Stimulated activated naive CD8-positive, alpha-beta T cell treated with anti-CD3 and anti-CD28 coated beads, Interleukin-15, amount 100 ng/mL, for 72 hours (primary cell): ENCODE measurements around the gene PFN3.

Source experiments
- ATAC-seq: fragments of 150-1000 bp; cut with Tn5 transposase; 2 replicates; pipeline ENCODE4 v1.10.0; 2021; ENCODE audit warnings: mild to moderate bottlenecking, moderate library complexity
- DNase-seq, 2 donors: peaks; one replicate each; pipeline ENCODE4 v3.0.0; 2021 to 2022
- H3K27ac Mint-ChIP-seq, 2 donors: one replicate each; pipeline ENCODE4 v1.8.0; 2022; ENCODE audit warnings: mild to moderate bottlenecking in 2 of 2, mixed read lengths in 2 of 2, moderate library complexity in 2 of 2
- H3K27me3 Mint-ChIP-seq: one replicate; pipeline ENCODE4 v1.8.0; 2022; ENCODE audit warnings: mixed read lengths
- H3K4me1 Mint-ChIP-seq: one replicate; pipeline ENCODE4 v1.8.0; 2022; ENCODE audit warnings: mild to moderate bottlenecking, mixed read lengths
- H3K4me3 Mint-ChIP-seq, 2 donors: one replicate each; pipeline ENCODE4 v1.8.0; 2022; ENCODE audit warnings: mild to moderate bottlenecking in 2 of 2, mixed read lengths in 2 of 2, moderate library complexity in 1 of 2
- H3K9me3 Mint-ChIP-seq, 2 donors: one replicate each; pipeline ENCODE4 v1.8.0; 2022; ENCODE audit warnings: mixed read lengths in 2 of 2

The PFN3 gene

GRCh38 chr5:177393206-177393765 is 7.2 kb downstream of the PFN3 start:
- no peak for DNase-seq
- no peak overlapping the region for H3K27ac Mint-ChIP-seq
- peaks cover 6% of the 10 kb centered on the region for H3K27me3 Mint-ChIP-seq
- peaks cover 33% of the 10 kb centered on the region for H3K4me1 Mint-ChIP-seq
- no peak overlapping the region for H3K4me3 Mint-ChIP-seq
- H3K9me3 Mint-ChIP-seq = no peaks in the 10 kb centered on the region
- ATAC-seq = no peak

- H3K27ac Mint-ChIP-seq = no peak overlapping the region
- no peak overlapping the region for H3K4me3 Mint-ChIP-seq
- H3K4me1 Mint-ChIP-seq = peaks cover 37% of the 10 kb centered on the region
- DNase-seq (no peak), ATAC-seq (no peak)
- H3K9me3 Mint-ChIP-seq = no peaks in the 10 kb centered on the region
- H3K27me3 Mint-ChIP-seq = peaks cover 6% of the 10 kb centered on the region
Observed at GRCh38 chr5:177392765-177393164, 7.7 kb downstream of the PFN3 start.

GRCh38 chr5:177390363-177391300 is 9.8 kb downstream of the PFN3 start:
- Mint-ChIP-seq H3K9me3 (no peaks in the 10 kb centered on the region), H3K4me3 (peak overlapping the region; percentile 43 to 66), H3K27ac (peak overlapping the region in 1 of 2 donors; percentile 61), H3K27me3 (peaks cover 6% of the 10 kb centered on the region), H3K4me1 (peaks cover 45% of the 10 kb centered on the region)
- ATAC-seq (peak; percentile 88), DNase-seq (peak; percentile 87 to 91)

GRCh38 chr5:177389241-177390169 is 11.0 kb downstream of the PFN3 start:
- ATAC-seq (peak; percentile 78), DNase-seq (peak; percentile 40 to 66)
- peaks cover 54% of the 10 kb centered on the region for H3K4me1 Mint-ChIP-seq
- peak overlapping the region; percentile 51 to 66 for H3K4me3 Mint-ChIP-seq
- H3K9me3 Mint-ChIP-seq = no peaks in the 10 kb centered on the region
- H3K27ac Mint-ChIP-seq = peak overlapping the region in 1 of 2 donors; percentile 3
- peaks cover 6% of the 10 kb centered on the region for H3K27me3 Mint-ChIP-seq

- Mint-ChIP-seq H3K27me3 (peaks cover 6% of the 10 kb centered on the region), H3K9me3 (no peaks in the 10 kb centered on the region), H3K27ac (no peak overlapping the region), H3K4me1 (peaks cover 60% of the 10 kb centered on the region), H3K4me3 (peak overlapping the region in 1 of 2 donors; percentile 34)
- no peak for ATAC-seq
- no peak for DNase-seq
Observed at GRCh38 chr5:177388521-177389052, 11.9 kb downstream of the PFN3 start.

GRCh38 chr5:177387405-177387804 is 13.1 kb downstream of the PFN3 start:
- peaks cover 71% of the 10 kb centered on the region for H3K4me1 Mint-ChIP-seq
- peaks cover 6% of the 10 kb centered on the region for H3K27me3 Mint-ChIP-seq
- no peaks in the 10 kb centered on the region for H3K9me3 Mint-ChIP-seq
- no peak for DNase-seq
- no peak overlapping the region for H3K4me3 Mint-ChIP-seq
- no peak overlapping the region for H3K27ac Mint-ChIP-seq
- ATAC-seq = no peak

GRCh38 chr5:177386542-177386941 is 13.9 kb downstream of the PFN3 start:
- DNase-seq (no peak), ATAC-seq (no peak)
- Mint-ChIP-seq H3K27ac (no peak overlapping the region), H3K4me1 (peaks cover 75% of the 10 kb centered on the region), H3K9me3 (no peaks in the 10 kb centered on the region), H3K27me3 (peaks cover 6% of the 10 kb centered on the region), H3K4me3 (no peak overlapping the region)

GRCh38 chr5:177385720-177386119 is 14.7 kb downstream of the PFN3 start:
- Mint-ChIP-seq H3K4me1 (peaks cover 72% of the 10 kb centered on the region), H3K27ac (no peak overlapping the region), H3K9me3 (no peaks in the 10 kb centered on the region), H3K4me3 (no peak overlapping the region), H3K27me3 (peaks cover 6% of the 10 kb centered on the region)
- DNase-seq (no peak), ATAC-seq (no peak)

- H3K9me3 Mint-ChIP-seq = no peaks in the 10 kb centered on the region
- H3K4me3 Mint-ChIP-seq = no peak within 1 kb of the TSS
- H3K4me1 Mint-ChIP-seq = peaks cover 69% of the 10 kb centered on the region
- H3K27me3 Mint-ChIP-seq = no peaks in the 10 kb centered on the region
- H3K27ac Mint-ChIP-seq = peak within 1 kb of the TSS; percentile 52 to 61
- ATAC-seq (no peak), DNase-seq (no peak)
Observed at GRCh38 chr5:177384134-177384533, 16.3 kb downstream of the PFN3 start, which contains the start of gene SLC34A1. TSS of gene SLC34A1 (plus strand) at chr5:177384434. CDS start at chr5:177385742, 1,308 bp downstream.

GRCh38 chr5:177383181-177383580 is 17.3 kb downstream of the PFN3 start:
- Mint-ChIP-seq H3K27ac (peak overlapping the region in 1 of 2 donors; percentile 52), H3K9me3 (no peaks in the 10 kb centered on the region), H3K27me3 (no peaks in the 10 kb centered on the region), H3K4me1 (peaks cover 67% of the 10 kb centered on the region), H3K4me3 (no peak overlapping the region)
- no peak for DNase-seq
- ATAC-seq = no peak

- ATAC-seq (peak; percentile 58), DNase-seq (peak in 1 of 2 donors; percentile 39)
- Mint-ChIP-seq H3K27ac (peak overlapping the region; percentile 30 to 52), H3K9me3 (no peaks in the 10 kb centered on the region), H3K27me3 (no peaks in the 10 kb centered on the region), H3K4me1 (peaks cover 71% of the 10 kb centered on the region), H3K4me3 (no peak overlapping the region)
Observed at GRCh38 chr5:177382423-177383029, 17.9 kb downstream of the PFN3 start.

GRCh38 chr5:177380805-177381126 is 19.7 kb downstream of the PFN3 start:
- Mint-ChIP-seq H3K27ac (no peak overlapping the region), H3K27me3 (no peaks in the 10 kb centered on the region), H3K4me3 (no peak overlapping the region), H3K4me1 (peaks cover 65% of the 10 kb centered on the region), H3K9me3 (no peaks in the 10 kb centered on the region)
- ATAC-seq (no peak), DNase-seq (no peak)

GRCh38 chr5:177378884-177379883 is 21.3 kb downstream of the PFN3 start:
- H3K4me3 Mint-ChIP-seq = peak overlapping the region in 1 of 2 donors; percentile 11

More at GRCh38 chr5:177378884-177379883, 21.3 kb downstream of the PFN3 start:
- peak; percentile 78 for ATAC-seq
- H3K9me3 Mint-ChIP-seq = no peaks in the 10 kb centered on the region
- H3K27me3 Mint-ChIP-seq = no peaks in the 10 kb centered on the region
- H3K4me1 Mint-ChIP-seq = peaks cover 67% of the 10 kb centered on the region
- peak overlapping the region in 1 of 2 donors; percentile 85 for H3K27ac Mint-ChIP-seq
- DNase-seq = no peak
